Measurements from ENCODE around the gene ENTHD1.

DNA sequence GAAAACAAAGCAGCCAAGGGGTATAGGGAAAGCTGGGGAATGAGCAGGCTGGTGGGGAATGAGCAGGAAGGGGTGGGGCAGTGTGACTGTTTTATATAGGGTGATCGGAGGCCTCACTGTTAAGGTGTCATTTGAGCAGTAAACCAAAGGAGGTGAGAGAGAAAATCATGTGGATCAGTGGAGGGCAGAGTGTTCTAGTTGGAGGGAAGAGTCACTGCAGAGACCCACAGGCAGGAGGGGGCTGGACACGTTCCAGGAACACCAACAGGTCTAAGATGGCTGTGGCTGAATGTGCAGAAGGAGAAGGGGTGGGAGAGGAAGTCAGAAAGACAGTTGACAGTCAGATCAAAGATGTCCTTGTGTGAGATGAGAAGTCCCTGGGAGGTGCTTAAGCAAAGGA is 103.8 kb downstream of the ENTHD1 start:
- TF ChIP-seq CTCF (IDR thresholded peaks at IDR 0.05), result no peak
- TF ChIP-seq EP300 (IDR thresholded peaks at IDR 0.05), result no peak
- no peak for TF ChIP-seq POLR2A (IDR thresholded peaks at IDR 0.05; ENCODE audit: low read depth)

Measured in esophagus muscularis mucosa (tissue), 4 donors.